GM18951 (cell line): ENCODE measurements around the gene CCDC187.

ENCODE experiments used
- POLR2A ChIP-seq: IDR thresholded peaks from 4 replicates; pipeline ENCODE4 v1.6.1; 2011; ENCODE audit warnings: mild to moderate bottlenecking; ENCODE audit not compliant: insufficient read length, insufficient read depth; ENCODE audit errors: extremely low read depth
- in situ Hi-C: fragments of 300-500 bp; cut with MboI; formaldehyde crosslinking; loops from one replicate; pipeline ENCODE4 v1.12.0; 2022; ENCODE audit warnings: low sequenced_read_pairs, mixed read lengths, inconsistent platforms; ENCODE audit not compliant: unreplicated experiment

Gene CCDC187

DNA sequence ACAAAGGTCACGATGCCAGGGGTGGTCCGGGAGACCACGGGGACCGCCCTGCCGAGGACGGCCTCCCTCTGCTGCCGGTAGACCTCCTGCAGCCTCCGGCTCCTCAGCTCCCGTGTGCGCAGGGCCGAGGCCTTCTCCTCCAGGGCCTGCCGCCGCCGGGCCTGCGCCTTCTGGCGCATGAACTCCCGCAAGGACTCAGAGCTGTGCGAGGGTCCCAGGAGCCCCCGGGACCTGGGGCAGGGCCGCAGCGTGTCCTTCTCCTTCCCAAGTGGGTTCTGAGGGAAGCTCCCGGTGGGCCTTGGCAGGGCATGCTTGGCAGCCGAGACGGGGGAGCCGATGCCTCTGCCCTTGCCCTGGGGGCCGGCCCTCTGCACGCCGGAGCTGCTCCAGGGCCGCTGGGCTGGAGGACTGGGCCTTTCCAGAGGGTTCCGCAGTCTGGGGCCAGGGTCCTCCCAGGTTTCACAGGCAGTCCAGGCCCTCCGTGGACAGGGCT is 13.3 kb downstream of the CCDC187 start:
- in situ Hi-C loops, result no loop called here
- TF ChIP-seq POLR2A, result no peak

DNA sequence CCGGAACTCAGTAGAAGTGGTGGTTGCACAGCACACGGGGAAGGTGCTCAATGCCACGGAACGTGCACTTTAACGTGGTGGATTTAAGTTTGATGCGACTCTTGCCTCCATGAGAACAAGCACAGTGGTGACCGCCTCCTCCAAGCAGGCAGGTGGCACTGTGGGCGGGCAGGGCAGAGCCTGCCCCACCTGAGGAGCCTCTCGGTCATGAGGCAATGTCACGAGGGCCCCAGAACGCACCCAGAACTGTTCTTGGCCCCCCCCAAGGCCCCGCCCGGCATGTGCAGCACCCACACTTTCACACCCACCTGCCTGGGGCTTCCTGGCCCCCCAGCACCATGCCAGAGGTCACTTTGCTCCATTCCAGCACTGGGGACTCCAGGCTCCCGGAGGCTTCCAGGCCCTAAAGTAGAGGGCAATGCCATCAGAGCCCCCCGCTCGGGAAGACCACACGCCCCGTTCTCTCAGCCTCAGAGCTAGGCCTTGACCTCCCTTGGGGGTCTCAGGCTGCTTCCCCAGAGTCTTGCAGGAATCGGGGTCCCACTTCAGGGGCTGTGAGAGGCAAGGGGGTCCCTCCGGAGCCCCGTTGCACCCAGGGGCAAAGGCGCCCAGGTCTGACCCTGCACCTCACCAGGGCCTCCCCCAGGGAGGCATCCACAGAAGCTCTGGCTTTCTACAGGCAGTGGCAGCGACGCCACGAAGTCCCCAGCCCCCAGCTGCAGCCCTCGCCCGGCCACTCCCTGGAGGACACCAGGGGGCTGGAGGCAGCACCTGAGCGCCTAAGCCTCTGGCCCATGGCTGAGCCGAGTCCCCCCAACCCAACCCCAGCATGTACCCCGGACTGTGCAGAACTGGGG is 14.0 kb downstream of the CCDC187 start:
- in situ Hi-C loops, result no loop called here
- no peak for TF ChIP-seq POLR2A

DNA sequence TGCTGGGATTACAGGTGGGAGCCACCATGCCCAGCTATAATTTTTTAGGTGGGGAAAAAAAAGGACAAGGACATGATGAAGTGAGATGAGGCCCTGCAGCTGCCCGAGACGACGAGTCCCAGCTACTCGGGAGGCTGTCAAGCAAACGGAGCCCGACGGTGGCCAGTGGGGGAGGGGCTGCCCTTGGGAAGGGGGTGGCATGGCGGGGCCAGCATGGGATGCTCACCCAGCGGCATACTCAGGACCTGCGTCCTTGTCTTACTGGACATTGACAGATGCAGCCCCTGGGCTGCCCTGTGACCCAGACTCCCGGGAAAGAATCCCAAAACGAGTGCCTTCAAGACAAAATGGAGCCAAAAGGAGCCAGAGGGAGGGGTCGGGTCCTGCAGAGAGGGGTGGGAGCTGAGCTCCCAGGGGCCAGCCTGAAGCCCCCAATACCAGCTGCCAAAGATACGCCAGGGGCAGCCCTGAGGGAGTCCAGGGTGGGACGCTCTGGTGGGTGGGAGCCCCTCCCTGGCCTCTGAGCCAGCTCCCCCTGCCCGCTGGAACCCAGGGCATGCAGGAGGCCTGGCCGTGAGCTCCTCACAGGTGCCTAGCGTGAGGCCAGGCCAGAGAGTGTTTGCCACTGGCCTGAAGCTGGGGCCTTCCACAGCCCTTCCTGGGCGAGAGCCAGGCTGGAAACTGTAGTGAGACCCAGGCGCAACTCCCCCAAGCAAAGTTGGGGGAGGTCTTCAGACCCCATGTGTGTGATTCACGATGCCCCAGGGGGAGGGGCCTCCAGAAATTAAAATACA is 15.7 kb downstream of the CCDC187 start:
- no peak for TF ChIP-seq POLR2A
- in situ Hi-C loops, result no loop called here

- in situ Hi-C loops, result no loop called here
- TF ChIP-seq POLR2A, result no peak
These were observed 16.9 kb downstream of the CCDC187 start for GRCh38 chr9:136286987-136287379.

GRCh38 chr9:136286359-136286986 is 17.4 kb downstream of the CCDC187 start:
- no peak for TF ChIP-seq POLR2A
- in situ Hi-C loops, result no loop called here

- TF ChIP-seq POLR2A, result no peak
- in situ Hi-C loops, result no loop called here
These were observed 18.2 kb downstream of the CCDC187 start for GRCh38 chr9:136285501-136286358.

GRCh38 chr9:136284951-136285350 is 18.9 kb downstream of the CCDC187 start:
- no peak for TF ChIP-seq POLR2A
- in situ Hi-C loops, result no loop called here

GRCh38 chr9:136284311-136284710 is 19.6 kb downstream of the CCDC187 start:
- in situ Hi-C loops, result no loop called here
- no peak for TF ChIP-seq POLR2A

- no peak for TF ChIP-seq POLR2A
- in situ Hi-C loops, result no loop called here
These were observed 20.3 kb downstream of the CCDC187 start for GRCh38 chr9:136283291-136284235.

DNA sequence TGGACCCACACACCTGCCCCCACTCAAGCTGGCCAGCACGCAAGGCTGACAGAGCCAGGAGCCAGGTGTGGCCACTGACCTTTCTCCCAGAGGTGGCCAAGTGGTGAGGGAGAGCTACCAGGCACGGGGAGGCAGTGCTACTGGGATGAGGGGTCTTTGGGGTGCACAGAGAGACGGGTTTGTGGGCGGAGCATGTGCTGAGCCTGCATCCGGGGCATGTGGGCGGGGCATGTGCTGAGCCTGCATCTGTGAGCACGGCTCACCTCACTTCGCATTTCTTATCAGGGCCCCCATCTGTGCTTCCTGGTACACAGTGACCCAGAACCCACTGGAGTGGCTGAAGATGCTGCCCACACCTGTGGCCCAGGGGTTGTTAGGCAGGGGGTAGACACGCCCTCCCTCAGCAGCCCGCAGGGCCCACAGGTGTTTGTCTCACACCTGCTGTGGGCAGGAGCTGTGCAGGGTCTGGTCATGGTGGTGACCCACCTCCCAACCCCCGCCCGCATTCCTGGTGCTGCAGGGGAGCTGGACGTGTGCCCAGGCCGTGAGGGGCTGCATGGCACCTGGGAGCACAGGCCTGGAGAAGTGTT is 21.5 kb downstream of the CCDC187 start:
- no peak for TF ChIP-seq POLR2A
- in situ Hi-C loops, result no loop called here

DNA sequence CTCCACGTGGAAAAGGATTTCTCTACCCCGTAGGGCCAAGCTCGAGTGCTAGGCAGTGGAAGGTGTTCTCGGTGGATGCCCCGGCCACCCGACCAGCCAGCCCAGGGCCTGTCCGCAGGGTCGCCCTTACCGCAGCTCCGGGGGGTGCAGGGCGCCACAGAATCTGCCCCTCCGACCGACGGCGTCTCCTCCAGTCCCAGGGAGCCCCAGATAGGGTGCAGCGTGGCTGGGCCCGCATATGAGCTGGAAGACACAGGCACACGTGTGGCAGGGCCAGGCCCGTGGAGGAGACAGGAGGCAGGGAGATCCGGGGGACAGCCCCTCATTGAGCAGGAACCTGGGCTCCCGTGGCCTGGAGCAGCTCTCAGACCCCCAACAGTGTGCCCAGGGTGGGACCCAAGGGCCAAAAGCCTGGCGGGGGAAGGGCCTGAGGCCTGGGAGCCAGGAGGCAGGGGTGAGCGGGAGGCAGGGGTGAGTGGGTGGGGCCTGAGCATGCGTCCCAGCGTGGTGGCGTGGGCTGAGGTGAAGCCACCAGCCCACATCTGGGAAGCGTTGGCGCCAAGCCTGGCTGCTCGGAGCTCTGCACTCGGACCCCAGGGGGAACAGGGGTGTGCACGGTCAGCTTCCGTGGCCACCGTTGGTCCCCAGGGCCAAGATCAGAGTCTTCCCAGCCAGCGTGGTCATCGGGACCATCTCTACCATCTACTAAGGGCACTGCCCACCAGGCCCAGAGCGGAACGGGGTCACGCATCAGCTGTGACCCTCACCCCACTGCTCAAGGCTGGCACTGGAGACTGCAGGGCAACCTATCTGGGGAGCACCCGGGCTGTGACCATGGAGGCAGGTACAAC is 22.2 kb downstream of the CCDC187 start:
- TF ChIP-seq POLR2A, result no peak
- in situ Hi-C loops, result no loop called here
